ENCODE results near the gene ZDHHC21.

The ZDHHC21 gene

GRCh38 chr9:14730461-14730898 lies 37.2 kb upstream of the ZDHHC21 start:
- Histone ChIP-seq H2AK5ac (ENCODE audit: low read depth, low read length) (no peak overlapping the region), H3K4me3 (ENCODE audit: low read length in 2 of 2) (no peak overlapping the region), H3K79me1 (ENCODE audit: low read depth, low read length) (no peaks in the 10 kb centered on the region), H3K14ac (ENCODE audit: low read length) (no peak overlapping the region), H3K4me2 (ENCODE audit: insufficient read depth, low read length, poor library complexity, severe bottlenecking) (no peak overlapping the region), H3K18ac (ENCODE audit: low read length) (no peak overlapping the region), H3K36me3 (replicated peaks in 1 of 2; ENCODE audit: control insufficient read depth in 2 of 2, insufficient read depth in 2 of 2, low read length in 2 of 2) (peaks cover 0 to 51% of the 10 kb centered on the region in 2 donors), H4K91ac (ENCODE audit: low read depth, low read length, poor library complexity) (no peak overlapping the region), H2BK120ac (ENCODE audit: low read depth, low read length) (no peak overlapping the region), H3K27ac (replicated peaks; ENCODE audit: low read length) (no peak overlapping the region), H2BK15ac (ENCODE audit: low read length) (no peak overlapping the region), H4K8ac (ENCODE audit: low read depth, low read length) (no peak overlapping the region), H2BK5ac (ENCODE audit: low read length) (no peak overlapping the region), H3K23ac (ENCODE audit: low read depth, low read length, poor library complexity) (no peak overlapping the region), H2AFZ (ENCODE audit: low read length) (no peak overlapping the region), H3K4ac (ENCODE audit: low read length) (no peak overlapping the region), H3K9ac (ENCODE audit: low read depth, low read length, poor library complexity) (no peak overlapping the region), H3K9me3 (replicated peaks in 1 of 2; ENCODE audit: control insufficient read depth in 2 of 2, insufficient read depth in 1 of 2, low read depth in 1 of 2, low read length in 2 of 2) (no peaks in the 10 kb centered on the region), H3K27me3 (ENCODE audit: control insufficient read depth in 3 of 3, insufficient read depth in 3 of 3, low read depth in 1 of 3, low read length in 3 of 3) (peaks cover 0 to 5% (median 0%) of the 10 kb centered on the region in 3 experiments), H2BK12ac (ENCODE audit: low read length) (no peak overlapping the region), H3K4me1 (ENCODE audit: control insufficient read depth in 2 of 2, insufficient read depth in 1 of 2, low read depth in 1 of 2, low read length in 2 of 2) (no peaks in the 10 kb centered on the region)
- no CpG with 5 or more reads among the region's 2 CpGs for WGBS, 2 donors (ENCODE audit: extremely low coverage in 2 of 2, insufficient read length in 2 of 2, insufficient replicate concordance in 1 of 2)
- DNase-seq (ENCODE audit: low spot score), result no peak

- no peaks in the 10 kb centered on the region for H3K79me1 ChIP-seq (ENCODE audit: low read depth, low read length)
- H3K18ac ChIP-seq (ENCODE audit: low read length), result no peak overlapping the region
- H3K4me3 ChIP-seq (ENCODE audit: low read length in 2 of 2), result no peak overlapping the region
- H2BK15ac ChIP-seq (ENCODE audit: low read length), result no peak overlapping the region
- no peak for DNase-seq (ENCODE audit: low spot score)
- H3K4me2 ChIP-seq (ENCODE audit: insufficient read depth, low read length, poor library complexity, severe bottlenecking), result no peak overlapping the region
- H2AK5ac ChIP-seq (ENCODE audit: low read depth, low read length), result no peak overlapping the region
- H3K14ac ChIP-seq (ENCODE audit: low read length), result no peak overlapping the region
- no peak overlapping the region for H3K9ac ChIP-seq (ENCODE audit: low read depth, low read length, poor library complexity)
- H3K36me3 ChIP-seq (replicated peaks in 1 of 2; ENCODE audit: control insufficient read depth in 2 of 2, insufficient read depth in 2 of 2, low read length in 2 of 2), result no peaks in the 10 kb centered on the region
- no peak overlapping the region for H4K8ac ChIP-seq (ENCODE audit: low read depth, low read length)
- no peak overlapping the region for H2AFZ ChIP-seq (ENCODE audit: low read length)
- no peak overlapping the region for H3K23ac ChIP-seq (ENCODE audit: low read depth, low read length, poor library complexity)
- no peak overlapping the region for H2BK12ac ChIP-seq (ENCODE audit: low read length)
- no CpG with 5 or more reads among the region's 4 CpGs for WGBS, 2 donors (ENCODE audit: extremely low coverage in 2 of 2, insufficient read length in 2 of 2, insufficient replicate concordance in 1 of 2)
- H4K91ac ChIP-seq (ENCODE audit: low read depth, low read length, poor library complexity), result no peak overlapping the region
- peaks cover 2 to 11% of the 10 kb centered on the region in 2 donors for H3K4me1 ChIP-seq (ENCODE audit: control insufficient read depth in 2 of 2, insufficient read depth in 1 of 2, low read depth in 1 of 2, low read length in 2 of 2)
- H2BK120ac ChIP-seq (ENCODE audit: low read depth, low read length), result no peak overlapping the region
- H3K27ac ChIP-seq (replicated peaks; ENCODE audit: low read length), result no peak overlapping the region
- H3K9me3 ChIP-seq (replicated peaks in 1 of 2; ENCODE audit: control insufficient read depth in 2 of 2, insufficient read depth in 1 of 2, low read depth in 1 of 2, low read length in 2 of 2), result no peaks in the 10 kb centered on the region
- H2BK5ac ChIP-seq (ENCODE audit: low read length), result no peak overlapping the region
- peaks cover 0 to 23% (median 5%) of the 10 kb centered on the region in 3 experiments for H3K27me3 ChIP-seq (ENCODE audit: control insufficient read depth in 3 of 3, insufficient read depth in 3 of 3, low read depth in 1 of 3, low read length in 3 of 3)
- no peak overlapping the region for H3K4ac ChIP-seq (ENCODE audit: low read length)
These were observed 30.1 kb upstream of the ZDHHC21 start for GRCh38 chr9:14723301-14723700.

- Histone ChIP-seq H3K79me1 (ENCODE audit: low read depth, low read length) (no peaks in the 10 kb centered on the region), H4K8ac (ENCODE audit: low read depth, low read length) (no peak within 1 kb of the TSS), H3K27ac (replicated peaks; ENCODE audit: low read length) (peak within 1 kb of the TSS; percentile 17), H2AFZ (ENCODE audit: low read length) (no peak within 1 kb of the TSS), H3K14ac (ENCODE audit: low read length) (no peak within 1 kb of the TSS), H2BK12ac (ENCODE audit: low read length) (no peak within 1 kb of the TSS), H3K18ac (ENCODE audit: low read length) (no peak within 1 kb of the TSS), H3K36me3 (replicated peaks in 1 of 2; ENCODE audit: control insufficient read depth in 2 of 2, insufficient read depth in 2 of 2, low read length in 2 of 2) (no peaks in the 10 kb centered on the region), H4K91ac (ENCODE audit: low read depth, low read length, poor library complexity) (no peak within 1 kb of the TSS), H3K4me2 (ENCODE audit: insufficient read depth, low read length, poor library complexity, severe bottlenecking) (peak within 1 kb of the TSS; percentile 22), H3K27me3 (ENCODE audit: control insufficient read depth in 3 of 3, insufficient read depth in 3 of 3, low read depth in 1 of 3, low read length in 3 of 3) (peaks cover 0 to 23% (median 5%) of the 10 kb centered on the region in 3 experiments), H2BK120ac (ENCODE audit: low read depth, low read length) (no peak within 1 kb of the TSS), H3K9ac (ENCODE audit: low read depth, low read length, poor library complexity) (no peak within 1 kb of the TSS), H2BK15ac (ENCODE audit: low read length) (no peak within 1 kb of the TSS), H3K4me1 (ENCODE audit: control insufficient read depth in 2 of 2, insufficient read depth in 1 of 2, low read depth in 1 of 2, low read length in 2 of 2) (peaks cover 2 to 11% of the 10 kb centered on the region in 2 donors), H3K9me3 (replicated peaks in 1 of 2; ENCODE audit: control insufficient read depth in 2 of 2, insufficient read depth in 1 of 2, low read depth in 1 of 2, low read length in 2 of 2) (no peaks in the 10 kb centered on the region), H2AK5ac (ENCODE audit: low read depth, low read length) (no peak within 1 kb of the TSS), H3K23ac (ENCODE audit: low read depth, low read length, poor library complexity) (peak within 1 kb of the TSS; percentile 15), H3K4ac (ENCODE audit: low read length) (no peak within 1 kb of the TSS), H2BK5ac (ENCODE audit: low read length) (no peak within 1 kb of the TSS), H3K4me3 (ENCODE audit: low read length in 2 of 2) (no peak within 1 kb of the TSS)
- peak; percentile 61 for DNase-seq (ENCODE audit: low spot score)
- no CpG with 5 or more reads among the region's 7 CpGs for WGBS, 2 donors (ENCODE audit: extremely low coverage in 2 of 2, insufficient read length in 2 of 2, insufficient replicate concordance in 1 of 2)
These were observed 29.3 kb upstream of the ZDHHC21 start, which contains the start of gene CER1 for GRCh38 chr9:14722391-14723035. Gene CER1, minus strand, starts transcription at chr9:14722733. Its CDS starts 61 bp downstream, at chr9:14722672.

- Histone ChIP-seq H3K23ac (ENCODE audit: low read depth, low read length, poor library complexity) (no peak overlapping the region), H3K4me1 (ENCODE audit: control insufficient read depth in 2 of 2, insufficient read depth in 1 of 2, low read depth in 1 of 2, low read length in 2 of 2) (peaks cover 2 to 11% of the 10 kb centered on the region in 2 donors), H3K27me3 (ENCODE audit: control insufficient read depth in 3 of 3, insufficient read depth in 3 of 3, low read depth in 1 of 3, low read length in 3 of 3) (peaks cover 0 to 15% (median 5%) of the 10 kb centered on the region in 3 experiments), H3K27ac (replicated peaks; ENCODE audit: low read length) (no peak overlapping the region), H3K18ac (ENCODE audit: low read length) (no peak overlapping the region), H3K9ac (ENCODE audit: low read depth, low read length, poor library complexity) (no peak overlapping the region), H2BK5ac (ENCODE audit: low read length) (no peak overlapping the region), H4K8ac (ENCODE audit: low read depth, low read length) (no peak overlapping the region), H3K4me2 (ENCODE audit: insufficient read depth, low read length, poor library complexity, severe bottlenecking) (no peak overlapping the region), H2BK120ac (ENCODE audit: low read depth, low read length) (no peak overlapping the region), H2AK5ac (ENCODE audit: low read depth, low read length) (no peak overlapping the region), H3K9me3 (replicated peaks in 1 of 2; ENCODE audit: control insufficient read depth in 2 of 2, insufficient read depth in 1 of 2, low read depth in 1 of 2, low read length in 2 of 2) (no peaks in the 10 kb centered on the region), H2AFZ (ENCODE audit: low read length) (no peak overlapping the region), H2BK15ac (ENCODE audit: low read length) (no peak overlapping the region), H3K4me3 (ENCODE audit: low read length in 2 of 2) (no peak overlapping the region), H3K14ac (ENCODE audit: low read length) (no peak overlapping the region), H2BK12ac (ENCODE audit: low read length) (no peak overlapping the region), H3K4ac (ENCODE audit: low read length) (no peak overlapping the region), H4K91ac (ENCODE audit: low read depth, low read length, poor library complexity) (no peak overlapping the region), H3K79me1 (ENCODE audit: low read depth, low read length) (no peaks in the 10 kb centered on the region), H3K36me3 (replicated peaks in 1 of 2; ENCODE audit: control insufficient read depth in 2 of 2, insufficient read depth in 2 of 2, low read length in 2 of 2) (no peaks in the 10 kb centered on the region)
- no CpG with 5 or more reads among the region's 8 CpGs for WGBS, 2 donors (ENCODE audit: extremely low coverage in 2 of 2, insufficient read length in 2 of 2, insufficient replicate concordance in 1 of 2)
- no peak for DNase-seq (ENCODE audit: low spot score)
These were observed 26.1 kb upstream of the ZDHHC21 start for GRCh38 chr9:14719231-14719923.

All from neuronal stem cell (in vitro differentiated cells).